SK-N-SH (cell line): ENCODE data around the gene CCDC88C.

ENCODE experiments used
- CTCF ChIP-seq: fragments of 200-600 bp; sonication (generic); IDR thresholded peaks from 2 replicates; pipeline ENCODE4 v1.6.1; 2017; ENCODE audit warnings: antibody characterized with exemption, mild to moderate bottlenecking, moderate library complexity
- EZH2phosphoT487 ChIP-seq: fragments of 200-600 bp; sonication (generic); IDR thresholded peaks from 2 replicates; pipeline ENCODE4 v1.6.1; 2017; ENCODE audit warnings: low read depth, mixed run types, mild to moderate bottlenecking, antibody characterized with exemption, moderate library complexity, borderline replicate concordance
- RAD21 ChIP-seq: IDR thresholded peaks from 2 replicates; pipeline ENCODE4 v1.6.1; 2012; ENCODE audit warnings: mild to moderate bottlenecking, low read length
- RFX5 ChIP-seq: IDR thresholded peaks from 2 replicates; pipeline ENCODE4 v1.6.1; 2012; ENCODE audit warnings: mild to moderate bottlenecking, improper control_type of control experiment, low read length
- TAF1 ChIP-seq: IDR thresholded peaks from 2 replicates; pipeline ENCODE4 v1.6.1; 2012; ENCODE audit warnings: low read depth, mild to moderate bottlenecking, low read length, moderate library complexity, borderline replicate concordance

- TF ChIP-seq TAF1 (no peak), CTCF (no peak), RFX5 (no peak), RAD21 (no peak), EZH2phosphoT487 (no peak)
Measured at GRCh38 chr14:91323031-91323430, 94.6 kb downstream of the CCDC88C start.
